ENCODE results near the gene DCAF5.

DNA sequence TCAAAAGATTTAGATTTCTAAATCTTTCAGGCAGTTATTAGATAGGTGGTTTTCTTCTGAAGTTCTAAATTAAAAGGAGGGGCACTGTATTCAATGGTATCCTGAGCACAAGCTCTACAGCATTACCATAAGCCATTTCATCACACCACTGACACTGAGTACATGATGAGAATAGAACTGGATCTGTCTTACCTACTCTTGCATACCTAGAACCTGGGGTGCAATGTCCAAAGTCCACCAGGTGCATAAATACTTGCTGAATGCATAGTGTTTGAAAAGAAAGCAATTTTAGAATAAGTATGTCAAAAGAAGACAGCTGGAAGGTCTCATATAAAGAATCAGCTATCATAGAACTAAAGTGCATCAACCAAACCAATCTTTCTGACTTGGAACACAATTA is 88.3 kb downstream of the DCAF5 start:
- TF ChIP-seq, protein P1, sequence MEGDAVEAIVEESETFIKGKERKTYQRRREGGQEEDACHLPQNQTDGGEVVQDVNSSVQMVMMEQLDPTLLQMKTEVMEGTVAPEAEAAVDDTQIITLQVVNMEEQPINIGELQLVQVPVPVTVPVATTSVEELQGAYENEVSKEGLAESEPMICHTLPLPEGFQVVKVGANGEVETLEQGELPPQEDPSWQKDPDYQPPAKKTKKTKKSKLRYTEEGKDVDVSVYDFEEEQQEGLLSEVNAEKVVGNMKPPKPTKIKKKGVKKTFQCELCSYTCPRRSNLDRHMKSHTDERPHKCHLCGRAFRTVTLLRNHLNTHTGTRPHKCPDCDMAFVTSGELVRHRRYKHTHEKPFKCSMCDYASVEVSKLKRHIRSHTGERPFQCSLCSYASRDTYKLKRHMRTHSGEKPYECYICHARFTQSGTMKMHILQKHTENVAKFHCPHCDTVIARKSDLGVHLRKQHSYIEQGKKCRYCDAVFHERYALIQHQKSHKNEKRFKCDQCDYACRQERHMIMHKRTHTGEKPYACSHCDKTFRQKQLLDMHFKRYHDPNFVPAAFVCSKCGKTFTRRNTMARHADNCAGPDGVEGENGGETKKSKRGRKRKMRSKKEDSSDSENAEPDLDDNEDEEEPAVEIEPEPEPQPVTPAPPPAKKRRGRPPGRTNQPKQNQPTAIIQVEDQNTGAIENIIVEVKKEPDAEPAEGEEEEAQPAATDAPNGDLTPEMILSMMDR (IDR thresholded peaks at IDR 0.05; ENCODE audit: insufficient read depth, low read length), result no peak
- TF ChIP-seq POLR2AphosphoS5 (IDR thresholded peaks at IDR 0.05; ENCODE audit: low read depth), result no peak
- TF ChIP-seq, protein P2, sequence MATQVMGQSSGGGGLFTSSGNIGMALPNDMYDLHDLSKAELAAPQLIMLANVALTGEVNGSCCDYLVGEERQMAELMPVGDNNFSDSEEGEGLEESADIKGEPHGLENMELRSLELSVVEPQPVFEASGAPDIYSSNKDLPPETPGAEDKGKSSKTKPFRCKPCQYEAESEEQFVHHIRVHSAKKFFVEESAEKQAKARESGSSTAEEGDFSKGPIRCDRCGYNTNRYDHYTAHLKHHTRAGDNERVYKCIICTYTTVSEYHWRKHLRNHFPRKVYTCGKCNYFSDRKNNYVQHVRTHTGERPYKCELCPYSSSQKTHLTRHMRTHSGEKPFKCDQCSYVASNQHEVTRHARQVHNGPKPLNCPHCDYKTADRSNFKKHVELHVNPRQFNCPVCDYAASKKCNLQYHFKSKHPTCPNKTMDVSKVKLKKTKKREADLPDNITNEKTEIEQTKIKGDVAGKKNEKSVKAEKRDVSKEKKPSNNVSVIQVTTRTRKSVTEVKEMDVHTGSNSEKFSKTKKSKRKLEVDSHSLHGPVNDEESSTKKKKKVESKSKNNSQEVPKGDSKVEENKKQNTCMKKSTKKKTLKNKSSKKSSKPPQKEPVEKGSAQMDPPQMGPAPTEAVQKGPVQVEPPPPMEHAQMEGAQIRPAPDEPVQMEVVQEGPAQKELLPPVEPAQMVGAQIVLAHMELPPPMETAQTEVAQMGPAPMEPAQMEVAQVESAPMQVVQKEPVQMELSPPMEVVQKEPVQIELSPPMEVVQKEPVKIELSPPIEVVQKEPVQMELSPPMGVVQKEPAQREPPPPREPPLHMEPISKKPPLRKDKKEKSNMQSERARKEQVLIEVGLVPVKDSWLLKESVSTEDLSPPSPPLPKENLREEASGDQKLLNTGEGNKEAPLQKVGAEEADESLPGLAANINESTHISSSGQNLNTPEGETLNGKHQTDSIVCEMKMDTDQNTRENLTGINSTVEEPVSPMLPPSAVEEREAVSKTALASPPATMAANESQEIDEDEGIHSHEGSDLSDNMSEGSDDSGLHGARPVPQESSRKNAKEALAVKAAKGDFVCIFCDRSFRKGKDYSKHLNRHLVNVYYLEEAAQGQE (IDR thresholded peaks at IDR 0.05; ENCODE audit: insufficient replicate concordance, low read depth), result no peak
- no peak for TF ChIP-seq GABPA (IDR thresholded peaks at IDR 0.05; ENCODE audit: low read depth)

Data from HL-60 (cell line).